Neural cell (in vitro differentiated cells): ENCODE measurements around the gene HAAO. TPM values are rescaled to one million over a fixed set of nuclear protein-coding genes. Genes with fewer than 3 reads are reported as not detected.

Experiments
- H2AFZ ChIP-seq: fragments of 200-600, 300-800 bp; sonication (generic), shearing (Covaris generic); 2 replicates; pipeline ENCODE4 v1.6.0; 2014; ENCODE audit warnings: low read depth, mild to moderate bottlenecking, antibody characterized with exemption, low read length, moderate library complexity
- H3F3A ChIP-seq: fragments of 200-600 bp; shearing (Covaris generic); 2 replicates; pipeline ENCODE4 v1.6.1; 2016; ENCODE audit warnings: mild to moderate bottlenecking, moderate library complexity, mixed read lengths, antibody characterized with exemption, low read length; ENCODE audit not compliant: insufficient read depth, poor library complexity, severe bottlenecking
- H3K27ac ChIP-seq: fragments of 200-600, 300-800 bp; sonication (generic), shearing (Covaris generic); 2 replicates; pipeline ENCODE4 v1.5.1; 2014; ENCODE audit warnings: mild to moderate bottlenecking, low read length, moderate library complexity
- H3K27me3 ChIP-seq: fragments of 300-800, 200-600 bp; sonication (generic), shearing (Covaris generic); 2 replicates; pipeline ENCODE4 v1.6.0; 2014; ENCODE audit warnings: mild to moderate bottlenecking, low read depth, low read length, moderate library complexity; ENCODE audit not compliant: insufficient read depth
- H3K36me3 ChIP-seq: fragments of 300-800, 200-600 bp; sonication (generic), shearing (Covaris generic); 2 replicates; pipeline ENCODE4 v1.5.1; 2014; ENCODE audit warnings: mild to moderate bottlenecking, antibody characterized with exemption, low read length, moderate library complexity; ENCODE audit not compliant: insufficient read depth
- H3K4me2 ChIP-seq: fragments of 300-800, 200-600 bp; sonication (generic), shearing (Covaris generic); 2 replicates; pipeline ENCODE4 v1.6.0; 2014; ENCODE audit warnings: mild to moderate bottlenecking, low read length
- H3K4me3 ChIP-seq: fragments of 300-800, 200-600 bp; sonication (generic), shearing (Covaris generic); 2 replicates; pipeline ENCODE4 v1.5.1; 2014; ENCODE audit warnings: mild to moderate bottlenecking, low read length, moderate library complexity
- H3K79me2 ChIP-seq: fragments of 200-600 bp; shearing (Covaris generic); replicated peaks from 2 replicates; pipeline ENCODE4 v1.6.0; 2014; ENCODE audit warnings: mild to moderate bottlenecking, low read length, moderate library complexity; ENCODE audit not compliant: insufficient read depth
- H3K9ac ChIP-seq: fragments of 300-800, 200-600 bp; sonication (generic), shearing (Covaris generic); 2 replicates; pipeline ENCODE4 v1.6.1; 2016; ENCODE audit warnings: mild to moderate bottlenecking, low read length, mixed read lengths
- H3K9me2 ChIP-seq: fragments of 200-600 bp; shearing (Covaris generic); 2 replicates; pipeline ENCODE4 v1.6.1; 2016; ENCODE audit warnings: mild to moderate bottlenecking, low read length, mixed read lengths; ENCODE audit not compliant: insufficient read depth
- H3K9me3 ChIP-seq: fragments of 200-600, 300-800 bp; sonication (generic), shearing (Covaris generic); 2 replicates; pipeline ENCODE4 v1.6.1; 2016; ENCODE audit warnings: mild to moderate bottlenecking, mixed run types, low read length, moderate library complexity, mixed read lengths
- H4K20me1 ChIP-seq: fragments of 200-600 bp; shearing (Covaris generic); 2 replicates; pipeline ENCODE4 v1.6.1; 2016; ENCODE audit warnings: mild to moderate bottlenecking, mixed run types; ENCODE audit not compliant: insufficient read depth
- CTCF ChIP-seq: fragments of 450-650 bp; IDR thresholded peaks from 2 replicates; pipeline ENCODE4 v1.5.1; 2014; ENCODE audit warnings: antibody characterized with exemption, mild to moderate bottlenecking, moderate library complexity; ENCODE audit not compliant: poor library complexity, severe bottlenecking
- EP300 ChIP-seq: fragments of 450-650 bp; conservative IDR thresholded peaks from 2 replicates; pipeline ENCODE4 v1.6.1; 2014; ENCODE audit warnings: antibody characterized with exemption, mild to moderate bottlenecking, moderate library complexity; ENCODE audit not compliant: poor library complexity, severe bottlenecking
- EZH2 ChIP-seq: fragments of 200-600, 300-800 bp; shearing (Covaris generic), sonication (generic); IDR thresholded peaks from 2 replicates; pipeline ENCODE4 v1.6.1; 2014; ENCODE audit warnings: antibody characterized with exemption, low read length, borderline replicate concordance, mild to moderate bottlenecking; ENCODE audit not compliant: insufficient read depth, poor library complexity, severe bottlenecking
- MXI1 ChIP-seq: fragments of 450-650 bp; conservative IDR thresholded peaks from 2 replicates; pipeline ENCODE4 v1.6.1; 2014; ENCODE audit warnings: antibody characterized with exemption, mild to moderate bottlenecking; ENCODE audit not compliant: poor library complexity, severe bottlenecking
- POLR2AphosphoS5 ChIP-seq: IDR thresholded peaks from 2 replicates; pipeline ENCODE4 v1.6.1; 2012
- RAD21 ChIP-seq: fragments of 450-650 bp; conservative IDR thresholded peaks from 2 replicates; pipeline ENCODE4 v1.6.1; 2014; ENCODE audit warnings: antibody characterized with exemption, mild to moderate bottlenecking, moderate library complexity
- SMC3 ChIP-seq: fragments of 450-650 bp; conservative IDR thresholded peaks from 2 replicates; pipeline ENCODE4 v1.6.1; 2014; ENCODE audit warnings: antibody characterized with exemption, mild to moderate bottlenecking, moderate library complexity; ENCODE audit not compliant: poor library complexity
- TAF1 ChIP-seq: IDR thresholded peaks from 2 replicates; pipeline ENCODE4 v1.6.1; 2012; ENCODE audit warnings: low read depth
- polyA plus RNA-seq: library from polyadenylated mRNA; depleted of rRNA; stranded (reverse); fragments of >200 nt; gene quantifications from 2 replicates; pipeline ENCODE4 v1.2.3, GENCODE V29; 2014
- TF ChIP-seq, protein P1 (sequence below): IDR thresholded peaks from 2 replicates; pipeline ENCODE4 v1.6.1; 2012; ENCODE audit warnings: borderline replicate concordance

The HAAO gene
- polyA plus RNA-seq, 1 donor from 2014 or later: not detected

- Histone ChIP-seq H3K27ac (no peak overlapping the region), H2AFZ (no peak overlapping the region), H3F3A (no peaks in the 10 kb centered on the region), H3K79me2 (no peaks in the 10 kb centered on the region), H3K36me3 (no peaks in the 10 kb centered on the region), H3K27me3 (no peaks in the 10 kb centered on the region), H3K9me3 (no peaks in the 10 kb centered on the region), H4K20me1 (no peaks in the 10 kb centered on the region), H3K4me2 (no peak overlapping the region), H3K4me3 (no peak overlapping the region), H3K9ac (no peak overlapping the region), H3K9me2 (no peaks in the 10 kb centered on the region)
- TF ChIP-seq TAF1: no peak
- TF ChIP-seq MXI1: no peak
- no peak for TF ChIP-seq RAD21
- no peak for TF ChIP-seq SMC3
- TF ChIP-seq POLR2AphosphoS5: no peak
- no peak for TF ChIP-seq EZH2
- TF ChIP-seq, protein P1, sequence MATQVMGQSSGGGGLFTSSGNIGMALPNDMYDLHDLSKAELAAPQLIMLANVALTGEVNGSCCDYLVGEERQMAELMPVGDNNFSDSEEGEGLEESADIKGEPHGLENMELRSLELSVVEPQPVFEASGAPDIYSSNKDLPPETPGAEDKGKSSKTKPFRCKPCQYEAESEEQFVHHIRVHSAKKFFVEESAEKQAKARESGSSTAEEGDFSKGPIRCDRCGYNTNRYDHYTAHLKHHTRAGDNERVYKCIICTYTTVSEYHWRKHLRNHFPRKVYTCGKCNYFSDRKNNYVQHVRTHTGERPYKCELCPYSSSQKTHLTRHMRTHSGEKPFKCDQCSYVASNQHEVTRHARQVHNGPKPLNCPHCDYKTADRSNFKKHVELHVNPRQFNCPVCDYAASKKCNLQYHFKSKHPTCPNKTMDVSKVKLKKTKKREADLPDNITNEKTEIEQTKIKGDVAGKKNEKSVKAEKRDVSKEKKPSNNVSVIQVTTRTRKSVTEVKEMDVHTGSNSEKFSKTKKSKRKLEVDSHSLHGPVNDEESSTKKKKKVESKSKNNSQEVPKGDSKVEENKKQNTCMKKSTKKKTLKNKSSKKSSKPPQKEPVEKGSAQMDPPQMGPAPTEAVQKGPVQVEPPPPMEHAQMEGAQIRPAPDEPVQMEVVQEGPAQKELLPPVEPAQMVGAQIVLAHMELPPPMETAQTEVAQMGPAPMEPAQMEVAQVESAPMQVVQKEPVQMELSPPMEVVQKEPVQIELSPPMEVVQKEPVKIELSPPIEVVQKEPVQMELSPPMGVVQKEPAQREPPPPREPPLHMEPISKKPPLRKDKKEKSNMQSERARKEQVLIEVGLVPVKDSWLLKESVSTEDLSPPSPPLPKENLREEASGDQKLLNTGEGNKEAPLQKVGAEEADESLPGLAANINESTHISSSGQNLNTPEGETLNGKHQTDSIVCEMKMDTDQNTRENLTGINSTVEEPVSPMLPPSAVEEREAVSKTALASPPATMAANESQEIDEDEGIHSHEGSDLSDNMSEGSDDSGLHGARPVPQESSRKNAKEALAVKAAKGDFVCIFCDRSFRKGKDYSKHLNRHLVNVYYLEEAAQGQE: no peak
- no peak for TF ChIP-seq CTCF
- TF ChIP-seq EP300: no peak
These were observed 16.6 kb downstream of the HAAO start for GRCh38 chr2:42775810-42776209.

DNA sequence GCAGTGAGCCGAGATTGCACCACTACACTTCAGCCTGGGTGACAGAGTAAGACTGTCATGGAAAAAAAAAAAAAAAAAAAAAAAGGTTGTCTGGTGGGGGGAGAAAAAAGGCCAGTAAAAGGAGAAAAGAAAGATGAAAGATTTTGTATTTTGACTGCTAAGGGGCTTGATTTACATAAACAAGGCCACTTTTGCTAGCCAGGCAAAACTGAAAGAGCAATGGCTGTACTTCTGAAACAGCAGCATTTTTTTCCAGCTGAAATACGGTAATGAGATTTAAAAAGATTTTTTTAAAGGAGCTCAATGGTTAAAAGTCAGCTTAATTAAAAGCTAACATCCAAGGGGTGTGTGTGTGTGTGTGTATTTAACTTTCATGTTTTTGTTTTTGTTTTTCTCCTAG lies 17.2 kb downstream of the HAAO start:
- TF ChIP-seq SMC3: no peak
- no peak overlapping the region for H2AFZ ChIP-seq
- no peaks in the 10 kb centered on the region for H3F3A ChIP-seq
- no peaks in the 10 kb centered on the region for H3K36me3 ChIP-seq
- no peak overlapping the region for H3K27ac ChIP-seq
- no peak overlapping the region for H3K4me3 ChIP-seq
- H3K79me2 ChIP-seq: no peaks in the 10 kb centered on the region
- no peaks in the 10 kb centered on the region for H3K9me3 ChIP-seq
- H3K9ac ChIP-seq: no peak overlapping the region
- no peaks in the 10 kb centered on the region for H3K27me3 ChIP-seq
- no peak overlapping the region for H3K4me2 ChIP-seq
- no peaks in the 10 kb centered on the region for H4K20me1 ChIP-seq
- H3K9me2 ChIP-seq: no peaks in the 10 kb centered on the region

DNA sequence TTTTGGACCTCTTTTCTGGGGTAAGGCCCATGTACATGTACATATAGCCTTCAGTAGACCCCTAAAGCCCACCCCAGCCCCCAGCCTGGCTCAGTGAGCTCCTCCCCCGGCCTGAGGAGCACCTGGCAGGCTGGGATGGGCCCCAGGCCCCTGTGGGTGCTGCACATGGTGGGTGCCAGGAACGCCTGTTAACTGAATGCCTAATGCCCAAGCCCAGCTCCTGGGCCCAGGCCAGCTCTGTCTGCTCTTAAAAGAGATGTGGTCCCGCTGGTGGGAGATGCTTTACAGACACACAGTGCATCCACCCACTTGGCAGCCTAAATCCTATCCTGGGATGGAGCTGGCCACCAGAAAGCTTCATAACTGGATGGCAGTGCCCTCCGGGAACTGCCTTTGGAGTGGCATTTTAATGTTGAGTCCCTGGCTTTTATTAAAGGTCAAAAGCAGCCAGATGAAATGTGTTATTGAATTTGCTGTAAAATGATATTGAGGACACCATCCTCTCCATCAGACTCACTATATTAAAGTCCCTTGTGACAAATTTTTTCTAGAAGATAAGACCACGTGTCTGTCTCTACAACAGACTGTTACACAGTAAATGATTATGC lies 20.7 kb downstream of the HAAO start:
- Histone ChIP-seq H3K9me3 (no peaks in the 10 kb centered on the region), H3K4me3 (no peak overlapping the region), H4K20me1 (no peaks in the 10 kb centered on the region), H3K9me2 (no peaks in the 10 kb centered on the region), H3F3A (no peaks in the 10 kb centered on the region), H3K36me3 (no peaks in the 10 kb centered on the region), H3K9ac (no peak overlapping the region), H3K27ac (no peak overlapping the region), H2AFZ (no peak overlapping the region), H3K79me2 (no peaks in the 10 kb centered on the region), H3K27me3 (no peaks in the 10 kb centered on the region), H3K4me2 (no peak overlapping the region)
- TF ChIP-seq, protein P1: no peak
- TF ChIP-seq POLR2AphosphoS5 (no peak), SMC3 (no peak), EZH2 (no peak), TAF1 (no peak), MXI1 (no peak), CTCF (no peak)
